Lower leg skin (tissue), 3 donors: ENCODE data around the gene CLOCK.

Experiments
- POLR2A ChIP-seq, 2 donors: fragments of 450-650 bp; IDR thresholded peaks; one replicate each; pipeline ENCODE4 v1.6.1; 2016 to 2017; ENCODE audit warnings: antibody characterized with exemption in 2 of 2, mild to moderate bottlenecking in 1 of 2, moderate library complexity in 1 of 2
- TF ChIP-seq, protein P1 (sequence below), 3 donors: fragments of 450-650 bp; IDR thresholded peaks; one replicate each; pipeline ENCODE4 v1.5.1; 2016; ENCODE audit warnings: antibody characterized with exemption in 3 of 3, mild to moderate bottlenecking in 3 of 3, moderate library complexity in 2 of 3

DNA sequence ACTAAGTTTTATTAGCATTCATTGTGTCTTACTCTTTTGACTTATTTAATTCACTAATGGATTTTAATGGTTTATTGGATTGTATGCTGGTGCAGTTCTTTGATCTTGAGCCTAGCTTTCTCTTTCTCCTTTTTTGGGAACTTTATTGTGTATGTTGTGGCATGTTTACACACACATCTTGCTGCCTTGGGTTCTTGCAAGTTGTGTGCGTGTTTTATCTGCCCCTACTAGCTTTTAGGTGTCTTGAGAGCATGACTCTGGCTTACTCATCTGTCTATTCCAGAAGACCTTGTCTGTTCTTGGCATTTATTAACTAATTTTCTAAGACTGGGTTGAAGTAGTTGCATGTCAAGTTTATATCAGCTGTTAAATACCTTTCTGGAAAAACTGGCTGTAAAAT is 148.2 kb downstream of the CLOCK start:
- TF ChIP-seq, protein P1, sequence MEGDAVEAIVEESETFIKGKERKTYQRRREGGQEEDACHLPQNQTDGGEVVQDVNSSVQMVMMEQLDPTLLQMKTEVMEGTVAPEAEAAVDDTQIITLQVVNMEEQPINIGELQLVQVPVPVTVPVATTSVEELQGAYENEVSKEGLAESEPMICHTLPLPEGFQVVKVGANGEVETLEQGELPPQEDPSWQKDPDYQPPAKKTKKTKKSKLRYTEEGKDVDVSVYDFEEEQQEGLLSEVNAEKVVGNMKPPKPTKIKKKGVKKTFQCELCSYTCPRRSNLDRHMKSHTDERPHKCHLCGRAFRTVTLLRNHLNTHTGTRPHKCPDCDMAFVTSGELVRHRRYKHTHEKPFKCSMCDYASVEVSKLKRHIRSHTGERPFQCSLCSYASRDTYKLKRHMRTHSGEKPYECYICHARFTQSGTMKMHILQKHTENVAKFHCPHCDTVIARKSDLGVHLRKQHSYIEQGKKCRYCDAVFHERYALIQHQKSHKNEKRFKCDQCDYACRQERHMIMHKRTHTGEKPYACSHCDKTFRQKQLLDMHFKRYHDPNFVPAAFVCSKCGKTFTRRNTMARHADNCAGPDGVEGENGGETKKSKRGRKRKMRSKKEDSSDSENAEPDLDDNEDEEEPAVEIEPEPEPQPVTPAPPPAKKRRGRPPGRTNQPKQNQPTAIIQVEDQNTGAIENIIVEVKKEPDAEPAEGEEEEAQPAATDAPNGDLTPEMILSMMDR (IDR thresholded peaks at IDR 0.05), result no peak
- TF ChIP-seq POLR2A (IDR thresholded peaks at IDR 0.05), result no peak
